ENCODE results near the gene LCN1. TPM values are rescaled to one million over a fixed set of nuclear protein-coding genes. Genes with fewer than 3 reads are reported as not detected.
"Not testable (repeated sequence)": the region's sequence is repeated elsewhere in the genome, so short reads cannot be mapped to it uniquely, and the experiment has no call there.

LCN1 gene
- total RNA-seq, 2 experiments from 2014 or later = not detected

DNA sequence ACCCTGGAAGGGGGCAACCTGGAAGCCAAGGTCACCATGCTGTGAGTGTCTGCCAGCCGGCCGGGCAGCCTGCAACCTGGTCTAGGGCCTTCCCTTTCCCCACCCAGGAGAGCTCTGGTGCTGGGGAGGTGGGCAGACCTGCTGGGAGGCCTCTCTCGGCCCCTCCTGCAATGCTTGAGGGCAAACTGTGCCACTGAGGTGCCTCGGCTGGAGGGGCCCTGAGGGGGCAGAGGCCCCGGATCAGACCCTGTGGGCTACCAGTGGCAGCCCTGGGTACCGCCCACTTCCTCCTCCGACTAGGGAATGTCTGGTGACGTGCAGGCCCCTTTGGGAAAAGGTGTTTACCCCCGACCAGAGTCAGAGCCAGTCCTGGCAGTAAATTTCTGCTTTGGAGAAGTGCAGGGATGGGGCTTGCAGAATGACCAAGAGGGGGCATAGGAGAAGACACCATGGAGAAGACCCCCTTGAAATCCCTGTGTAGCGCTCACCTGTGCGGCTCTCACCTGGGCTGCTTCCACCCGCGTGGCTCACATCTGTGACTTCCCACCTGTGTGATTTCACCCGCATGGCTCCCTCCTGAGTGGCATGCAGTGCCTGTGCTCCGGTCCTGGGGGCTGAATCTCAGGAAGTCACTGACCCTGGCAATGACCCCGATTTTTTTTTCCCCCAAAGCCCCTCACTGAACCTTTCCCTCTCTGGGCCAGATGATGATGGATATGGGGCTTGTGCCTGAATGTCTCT lies 1.1 kb downstream of the LCN1 start:
- Mint-ChIP-seq H3K4me1 (no peaks in the 10 kb centered on the region), H3K9me3 (ENCODE audit: low read depth) (no peaks in the 10 kb centered on the region), H3K27ac (no peak overlapping the region), H3K27me3 (peaks cover 4% of the 10 kb centered on the region), H3K36me3 (ENCODE audit: low read depth) (no peaks in the 10 kb centered on the region), H3K4me3 (no peak overlapping the region)
- POLR2A ChIA-PET = no interaction called here
- CTCF ChIA-PET = no interaction called here
- intact Hi-C loops (cut with DNase I, micrococcal nuclease) = no loop called here
- DNase-seq = no peak
- no peak for ATAC-seq

DNA sequence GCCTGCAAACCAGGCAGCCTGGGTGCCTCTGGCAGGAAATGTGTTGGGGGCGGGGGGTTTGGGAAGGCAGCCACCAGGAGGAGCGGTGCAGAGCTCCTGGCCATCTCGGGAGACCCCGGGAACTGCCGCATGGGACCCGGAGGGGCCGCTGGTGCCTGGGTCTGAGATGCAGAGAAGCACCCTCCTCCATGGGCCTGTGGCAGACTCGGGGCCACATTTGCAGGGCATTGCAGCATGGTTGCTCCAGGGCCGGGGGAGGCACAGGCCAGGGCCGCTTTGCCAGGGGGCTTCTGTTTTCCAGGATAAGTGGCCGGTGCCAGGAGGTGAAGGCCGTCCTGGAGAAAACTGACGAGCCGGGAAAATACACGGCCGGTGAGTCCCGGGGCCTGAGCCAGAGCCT lies 1.7 kb downstream of the LCN1 start:
- POLR2A ChIA-PET = no interaction called here
- no peak for DNase-seq
- Mint-ChIP-seq H3K4me1 (no peaks in the 10 kb centered on the region), H3K4me3 (no peak overlapping the region), H3K9me3 (ENCODE audit: low read depth) (no peaks in the 10 kb centered on the region), H3K27ac (no peak overlapping the region), H3K36me3 (ENCODE audit: low read depth) (no peaks in the 10 kb centered on the region), H3K27me3 (peaks cover 2% of the 10 kb centered on the region)
- intact Hi-C loops (cut with DNase I, micrococcal nuclease) = no loop called here
- CTCF ChIA-PET = no interaction called here
- ATAC-seq = no peak

DNA sequence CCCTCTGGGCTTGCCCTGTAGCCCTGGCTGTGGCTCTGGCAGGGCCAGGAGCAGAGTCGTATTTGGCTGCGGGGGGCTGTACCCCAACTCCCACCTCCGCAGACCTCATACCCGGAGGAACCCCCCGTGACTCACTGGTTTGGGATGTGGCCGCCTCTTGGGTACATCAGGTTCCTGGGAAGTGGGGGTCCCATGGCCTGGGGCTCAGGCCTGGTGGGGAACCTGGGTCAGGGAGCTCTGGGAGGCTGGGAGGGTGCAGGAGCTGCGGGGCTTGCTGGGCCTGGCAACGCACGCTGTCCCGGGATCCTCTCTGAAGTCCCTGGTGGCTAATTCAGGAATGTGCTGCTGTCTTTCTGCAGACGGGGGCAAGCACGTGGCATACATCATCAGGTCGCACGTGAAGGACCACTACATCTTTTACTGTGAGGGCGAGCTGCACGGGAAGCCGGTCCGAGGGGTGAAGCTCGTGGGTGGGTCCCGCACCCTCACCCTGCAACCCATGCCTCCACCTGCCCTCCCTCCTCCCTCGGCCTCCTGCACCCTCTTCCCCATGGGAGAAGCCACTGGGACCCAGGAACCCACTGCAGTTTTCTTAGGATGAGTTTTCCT lies 2.4 kb downstream of the LCN1 start:
- H3K4me1 Mint-ChIP-seq = no peaks in the 10 kb centered on the region
- H3K4me3 Mint-ChIP-seq = no peak overlapping the region
- intact Hi-C loops (cut with DNase I, micrococcal nuclease) = no loop called here
- POLR2A ChIA-PET = no interaction called here
- H3K27ac Mint-ChIP-seq = no peak overlapping the region
- H3K27me3 Mint-ChIP-seq = peaks cover 2% of the 10 kb centered on the region
- H3K9me3 Mint-ChIP-seq (ENCODE audit: low read depth) = no peaks in the 10 kb centered on the region
- no peak for ATAC-seq
- DNase-seq = no peak
- no peaks in the 10 kb centered on the region for H3K36me3 Mint-ChIP-seq (ENCODE audit: low read depth)
- CTCF ChIA-PET = no interaction called here

DNA sequence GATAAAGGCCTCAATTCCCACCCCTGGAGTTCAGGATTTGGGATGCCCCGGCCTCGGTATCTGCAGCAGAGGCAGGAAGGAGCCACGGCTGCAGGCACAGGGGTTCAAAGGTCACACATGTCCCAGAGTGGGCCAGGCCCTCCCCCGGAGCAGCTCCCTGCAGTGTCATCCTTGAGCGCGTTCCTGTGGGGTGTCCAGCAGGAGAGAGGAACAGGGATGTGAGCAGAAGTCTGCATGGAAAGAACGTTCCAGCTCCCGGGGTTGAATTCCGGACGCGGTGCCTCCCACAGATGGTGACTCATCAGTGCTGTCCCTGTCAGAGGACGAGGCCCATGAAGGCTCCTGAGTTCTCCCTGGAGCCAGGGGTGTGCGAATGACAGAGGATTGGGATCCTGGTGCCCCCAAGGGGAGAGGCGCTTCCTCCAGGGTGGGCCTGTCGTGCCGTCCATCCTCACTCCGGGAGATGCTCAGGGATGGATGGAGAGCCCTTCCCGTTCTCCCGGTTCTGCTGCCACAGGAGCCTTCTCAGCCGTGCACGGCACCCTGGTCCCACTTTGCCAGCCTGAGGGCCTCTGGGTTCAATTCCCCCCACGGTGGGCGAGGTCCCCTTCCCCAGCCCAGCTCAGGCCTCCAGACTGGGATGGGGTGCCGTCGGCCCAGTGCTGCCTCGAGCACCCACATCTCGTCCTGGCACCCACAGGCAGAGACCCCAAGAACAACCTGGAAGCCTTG lies 3.1 kb downstream of the LCN1 start:
- Mint-ChIP-seq H3K4me1 (no peaks in the 10 kb centered on the region), H3K27me3 (peaks cover 2% of the 10 kb centered on the region), H3K36me3 (ENCODE audit: low read depth) (no peaks in the 10 kb centered on the region), H3K27ac (no peak overlapping the region), H3K9me3 (ENCODE audit: low read depth) (no peaks in the 10 kb centered on the region), H3K4me3 (no peak overlapping the region)
- ATAC-seq = no peak
- intact Hi-C loops (cut with DNase I, micrococcal nuclease) = no loop called here
- CTCF ChIA-PET = no interaction called here
- DNase-seq = no peak
- POLR2A ChIA-PET = no interaction called here

DNA sequence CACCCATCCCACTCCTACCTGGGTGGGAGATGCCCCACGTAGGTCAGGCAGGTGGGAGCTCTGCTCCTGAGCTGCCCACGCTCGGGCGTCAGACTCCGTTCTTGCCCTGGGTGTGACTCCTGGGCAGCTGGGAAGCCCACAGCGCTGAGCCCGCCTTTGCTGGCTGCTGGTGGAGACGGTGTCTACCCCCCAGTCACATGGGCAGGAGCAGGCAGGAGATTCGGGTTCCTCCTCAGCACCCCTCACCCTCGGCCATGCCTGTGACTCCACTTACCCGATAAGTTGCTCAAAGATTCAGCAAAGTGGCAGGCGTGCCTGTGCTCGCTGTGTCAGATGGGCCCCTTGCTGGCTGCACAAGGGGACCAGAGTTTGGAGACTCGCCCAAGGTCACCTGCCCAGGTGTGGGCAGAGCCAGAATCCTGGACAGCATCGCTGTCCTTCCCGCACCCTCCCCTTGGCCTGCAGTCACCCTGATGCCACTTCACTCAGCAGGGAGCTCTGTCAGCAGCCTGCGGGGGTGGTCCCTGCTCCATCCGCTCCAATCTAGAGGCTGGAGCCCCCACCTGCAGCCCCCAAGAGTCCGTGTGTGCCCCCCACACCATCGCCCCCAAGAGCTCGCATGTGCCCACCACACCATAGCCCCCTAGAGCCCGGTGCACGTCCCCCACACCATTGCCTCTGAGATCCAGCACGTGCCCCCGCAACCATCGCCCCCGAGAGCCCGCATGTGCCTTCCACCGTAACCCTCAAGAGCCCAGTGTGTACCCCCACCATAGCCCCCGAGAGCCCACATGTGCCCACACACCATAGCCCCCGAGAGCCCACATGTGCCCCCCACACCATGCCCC lies 4.2 kb downstream of the LCN1 start:
- Mint-ChIP-seq H3K4me1 (no peaks in the 10 kb centered on the region), H3K27ac (no peak overlapping the region), H3K9me3 (ENCODE audit: low read depth) (no peaks in the 10 kb centered on the region), H3K4me3 (no peak overlapping the region), H3K36me3 (ENCODE audit: low read depth) (no peaks in the 10 kb centered on the region), H3K27me3 (no peaks in the 10 kb centered on the region)
- CTCF ChIA-PET = interaction anchor here (0.6 kb wide), 1 partner anchor 1108 kb away, joined by 4 read pairs; no protein-coding TSS in a partner anchor
- intact Hi-C loops (cut with DNase I, micrococcal nuclease) = no loop called here
- no peak for DNase-seq
- no peak for ATAC-seq
- POLR2A ChIA-PET = no interaction called here

DNA sequence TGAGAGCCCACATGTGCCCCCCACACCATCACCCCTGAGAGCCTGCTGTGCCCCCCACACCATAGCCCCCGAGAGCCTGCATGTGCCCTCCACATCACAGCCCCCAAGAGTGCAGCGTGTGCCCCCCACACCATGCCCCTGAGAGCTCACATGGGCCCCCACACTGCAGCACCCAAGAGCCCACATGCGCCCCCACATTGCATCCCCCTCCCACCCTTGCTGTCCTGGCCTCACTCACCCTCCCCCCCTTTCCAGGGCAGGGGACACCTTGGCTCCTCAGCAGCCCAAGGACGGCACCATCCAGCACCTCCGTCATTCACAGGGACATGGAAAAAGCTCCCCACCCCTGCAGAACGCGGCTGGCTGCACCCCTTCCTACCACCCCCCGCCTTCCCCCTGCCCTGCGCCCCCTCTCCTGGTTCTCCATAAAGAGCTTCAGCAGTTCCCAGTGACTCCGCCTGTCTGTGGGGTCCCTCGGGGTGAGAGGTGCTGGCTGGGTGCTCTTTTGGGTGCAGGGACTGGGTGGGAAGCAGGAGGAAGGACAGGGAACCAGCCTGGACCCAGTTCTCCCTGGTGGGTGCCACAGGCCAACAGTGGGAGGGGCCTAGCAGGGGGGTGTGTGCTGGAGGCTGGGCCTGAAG lies 5.0 kb downstream of the LCN1 start:
- DNase-seq = no peak
- CTCF ChIA-PET = no interaction called here
- no peaks in the 10 kb centered on the region for H3K36me3 Mint-ChIP-seq (ENCODE audit: low read depth)

DNA sequence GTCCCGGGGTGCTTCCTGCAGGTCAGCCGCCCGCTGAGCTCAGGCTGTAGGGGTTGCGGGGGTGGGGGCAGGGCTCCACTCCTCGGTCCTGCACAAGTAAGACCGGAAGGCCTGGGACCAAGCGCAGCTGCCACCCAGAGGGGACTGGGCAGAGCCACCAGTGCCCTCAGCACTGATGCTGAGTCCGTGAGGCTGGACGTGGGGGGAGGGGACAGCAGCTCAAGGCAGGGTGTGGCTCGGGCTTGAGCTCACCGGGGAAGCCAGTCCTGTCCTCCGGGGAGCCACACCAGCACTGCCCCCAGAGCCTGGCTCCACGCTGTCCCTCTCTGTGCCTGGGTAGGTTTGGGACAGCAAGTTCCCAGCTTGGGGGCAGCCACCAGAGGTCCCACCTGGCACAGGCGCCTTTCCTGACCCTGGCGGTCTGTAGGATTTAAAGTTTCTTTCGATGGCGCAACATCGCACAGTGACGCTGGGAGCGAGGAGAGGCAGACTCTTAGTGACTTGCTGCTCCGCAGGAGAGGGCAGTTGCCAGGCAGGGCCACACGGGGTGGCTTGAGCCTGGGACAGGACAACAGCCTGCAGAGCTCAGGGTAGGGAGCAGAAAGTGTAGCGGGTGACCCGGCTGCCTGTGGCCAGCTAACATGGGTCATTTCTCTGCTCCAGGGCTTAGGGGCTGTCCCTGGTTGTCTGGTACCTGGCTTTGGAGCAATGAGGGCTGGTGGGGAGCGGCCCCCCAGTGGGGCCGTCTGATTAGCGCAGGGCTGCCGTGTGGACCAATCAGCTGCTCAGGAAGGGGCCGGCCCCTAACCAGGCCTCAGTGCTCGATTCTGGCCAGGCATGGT lies 5.7 kb downstream of the LCN1 start:
- DNase-seq (no peak), ATAC-seq (no peak)
- POLR2A ChIA-PET = no interaction called here
- Mint-ChIP-seq H3K36me3 (ENCODE audit: low read depth) (no peaks in the 10 kb centered on the region), H3K27ac (no peak overlapping the region), H3K9me3 (ENCODE audit: low read depth) (no peaks in the 10 kb centered on the region), H3K4me3 (no peak overlapping the region), H3K4me1 (no peaks in the 10 kb centered on the region), H3K27me3 (no peaks in the 10 kb centered on the region)
- CTCF ChIA-PET = no interaction called here
- intact Hi-C loops (cut with DNase I, micrococcal nuclease) = no loop called here

More for the DNA sequence above, 5.0 kb downstream of the LCN1 start:
- Mint-ChIP-seq H3K9me3 (ENCODE audit: low read depth) (no peaks in the 10 kb centered on the region), H3K4me3 (no peak overlapping the region), H3K4me1 (no peaks in the 10 kb centered on the region), H3K27ac (no peak overlapping the region), H3K27me3 (no peaks in the 10 kb centered on the region)
- intact Hi-C loops (cut with DNase I, micrococcal nuclease) = no loop called here
- no peak for ATAC-seq
- POLR2A ChIA-PET = no interaction called here

DNA sequence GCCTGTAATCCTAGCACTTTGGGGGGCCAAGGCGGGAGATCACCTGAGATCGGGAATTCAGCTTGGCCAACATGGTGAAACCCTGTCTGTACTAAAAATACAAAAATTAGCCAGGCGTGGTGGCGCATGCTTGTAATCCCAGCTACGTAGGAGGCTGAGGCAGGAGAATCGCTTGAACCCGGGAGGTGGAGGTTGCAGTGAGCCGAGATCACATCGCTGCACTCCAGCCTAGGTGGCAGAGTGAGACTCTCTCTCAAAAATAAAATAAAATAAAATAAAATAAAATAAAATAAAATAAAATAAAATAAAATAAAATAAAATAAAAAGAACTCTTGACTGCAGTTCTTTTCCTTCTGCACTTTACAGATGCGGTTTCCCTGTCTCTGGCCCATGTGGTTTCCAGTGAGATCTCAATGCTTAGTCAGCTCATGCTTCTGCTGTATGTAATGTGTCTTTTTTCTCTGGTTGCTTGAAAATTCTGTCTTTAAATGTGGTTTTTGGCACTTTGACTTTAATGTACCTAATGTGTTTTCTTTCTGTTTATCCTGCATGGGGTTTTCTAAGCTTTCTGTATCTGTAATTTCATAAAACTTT lies 7.7 kb downstream of the LCN1 start:
- intact Hi-C loops (cut with DNase I, micrococcal nuclease); POLR2A ChIA-PET; H3K27ac Mint-ChIP-seq; ATAC-seq; H3K27me3 Mint-ChIP-seq; DNase-seq; H3K36me3 Mint-ChIP-seq (ENCODE audit: low read depth); H3K4me1 Mint-ChIP-seq; H3K4me3 Mint-ChIP-seq; CTCF ChIA-PET; H3K9me3 Mint-ChIP-seq (ENCODE audit: low read depth): not testable (repeated sequence)

DNA sequence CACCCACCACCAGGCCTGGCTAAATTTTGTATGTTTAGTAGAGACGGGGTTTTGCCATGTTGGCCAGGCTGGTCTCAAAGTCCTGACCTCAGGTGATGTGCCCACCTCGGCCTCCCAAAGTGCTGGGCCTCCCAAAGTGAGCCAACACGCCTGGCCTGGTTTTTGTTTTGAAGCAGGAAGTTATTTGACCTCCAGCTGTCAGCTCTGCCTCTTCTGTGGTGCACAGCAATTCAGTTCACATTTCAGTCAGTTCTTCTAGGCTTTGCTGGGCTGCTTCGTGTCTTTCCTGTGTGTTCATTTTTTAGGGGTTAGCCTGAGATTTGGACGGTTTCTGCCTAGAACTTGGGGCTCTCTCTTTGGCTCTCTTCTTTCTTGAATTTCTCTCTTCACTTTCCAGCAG lies 8.9 kb downstream of the LCN1 start:
- Mint-ChIP-seq H3K27me3 (peaks cover 8% of the 10 kb centered on the region), H3K9me3 (ENCODE audit: low read depth) (no peaks in the 10 kb centered on the region), H3K27ac (no peak overlapping the region), H3K4me3 (no peak overlapping the region), H3K36me3 (ENCODE audit: low read depth) (no peaks in the 10 kb centered on the region), H3K4me1 (no peaks in the 10 kb centered on the region)
- intact Hi-C loops (cut with DNase I, micrococcal nuclease) = no loop called here
- CTCF ChIA-PET = no interaction called here
- POLR2A ChIA-PET = no interaction called here
- DNase-seq (no peak), ATAC-seq (no peak)

DNA sequence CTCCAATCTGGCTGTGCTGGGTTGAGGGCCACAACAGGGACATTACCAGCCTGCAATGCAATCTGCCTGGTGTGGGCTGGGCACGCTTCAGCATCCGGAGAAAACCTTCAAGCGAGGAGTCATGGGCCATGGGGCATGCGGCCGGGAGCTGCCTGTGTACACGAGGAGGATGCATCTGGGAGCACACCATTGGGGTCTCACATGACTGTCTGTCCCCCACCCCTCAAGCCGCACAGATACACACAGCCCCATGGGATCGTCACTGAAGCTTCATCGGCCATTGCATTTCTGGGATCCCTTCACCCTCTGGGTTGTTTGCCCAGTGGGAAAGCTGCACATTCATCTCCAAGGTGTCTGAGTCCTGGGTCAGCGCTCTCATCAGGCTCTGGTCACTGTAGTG lies 9.9 kb downstream of the LCN1 start:
- intact Hi-C loops (cut with DNase I, micrococcal nuclease) = no loop called here
- Mint-ChIP-seq H3K27ac (no peak overlapping the region), H3K4me1 (no peaks in the 10 kb centered on the region), H3K27me3 (peaks cover 8% of the 10 kb centered on the region), H3K4me3 (no peak overlapping the region), H3K9me3 (ENCODE audit: low read depth) (no peaks in the 10 kb centered on the region), H3K36me3 (ENCODE audit: low read depth) (no peaks in the 10 kb centered on the region)
- CTCF ChIA-PET = interaction anchor here (0.8 kb wide), 1 partner anchor 11 kb away, joined by 3 read pairs; no protein-coding TSS in a partner anchor
- DNase-seq = no peak
- POLR2A ChIA-PET = no interaction called here
- ATAC-seq = no peak

All from activated CD4-positive, alpha-beta T cell treated with anti-CD3 and anti-CD28 coated beads for 36 hours (primary cell).